NOMO-1 (cell line): Measurements from ENCODE around the gene IFNA17.
"Not testable (repeated sequence)": the region's sequence is repeated elsewhere in the genome, so short reads cannot be mapped to it uniquely, and the experiment has no call there.

ENCODE experiments used
- DNase-seq, 2 experiments: peaks; one replicate each; lab custom pipeline; 2025; ENCODE audit not compliant: unreplicated experiment in 2 of 2; lab: John Stamatoyannopoulos, UW

IFNA17 gene

DNA sequence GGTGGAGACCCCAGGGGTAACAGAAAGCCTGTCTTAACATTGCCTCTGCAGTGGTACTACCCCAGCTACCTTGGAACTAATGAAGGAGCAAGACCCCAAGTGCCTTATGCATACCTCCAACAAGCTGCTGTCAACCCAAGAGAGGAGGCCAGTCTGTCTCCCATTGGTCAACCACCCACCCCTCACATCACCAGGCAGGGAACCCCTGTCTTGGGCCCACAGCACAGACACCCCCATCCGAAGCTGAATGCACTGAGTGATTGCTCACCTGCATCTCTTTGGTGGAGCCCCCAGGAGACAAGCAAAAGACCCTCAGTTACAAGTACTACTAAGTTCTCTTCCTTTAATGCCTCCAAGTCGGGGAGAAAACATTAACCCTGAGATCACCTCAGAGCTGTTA is 15.9 kb downstream of the IFNA17 start:
- not testable (repeated sequence) for DNase-seq

DNA sequence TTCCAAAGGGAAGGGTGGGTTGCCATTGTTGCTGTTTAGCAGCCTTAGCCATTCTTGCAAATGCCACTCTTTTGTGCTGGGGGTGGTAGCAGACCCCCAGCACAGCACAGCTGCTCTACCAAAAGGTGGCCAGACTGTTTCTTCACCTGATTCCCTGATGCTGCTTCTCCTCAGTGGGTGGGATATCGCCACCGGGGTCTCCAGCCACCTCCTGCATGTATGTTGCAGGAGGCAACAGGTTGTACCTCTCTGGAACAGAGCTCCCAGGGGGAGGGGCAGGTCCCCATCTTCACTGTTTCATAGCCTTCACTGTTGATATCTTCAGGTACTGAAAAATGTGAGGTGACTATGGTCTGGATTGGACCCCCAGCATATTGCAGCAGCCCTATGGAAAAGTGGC is 17.2 kb downstream of the IFNA17 start:
- DNase-seq = not testable (repeated sequence)

DNA sequence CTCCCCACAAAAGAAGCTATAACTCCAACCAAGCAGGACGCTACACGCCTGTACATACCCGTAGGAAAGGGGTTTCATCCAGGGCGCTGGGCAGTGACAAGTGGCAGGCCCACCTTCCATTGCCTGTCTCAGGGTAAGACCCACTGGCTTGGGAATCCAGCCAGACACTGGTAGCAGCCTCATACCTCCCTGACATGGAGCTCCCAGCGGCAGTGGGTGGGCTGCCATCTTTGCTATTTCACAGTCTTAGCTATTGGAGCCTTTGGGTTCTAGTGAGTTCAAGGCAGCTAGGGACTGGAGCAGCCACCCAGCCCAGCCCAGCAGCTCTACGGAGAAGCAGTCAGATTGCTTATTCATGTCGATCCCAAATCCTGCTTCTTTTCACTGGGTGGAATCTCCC is 17.7 kb downstream of the IFNA17 start:
- DNase-seq = no peak

DNA sequence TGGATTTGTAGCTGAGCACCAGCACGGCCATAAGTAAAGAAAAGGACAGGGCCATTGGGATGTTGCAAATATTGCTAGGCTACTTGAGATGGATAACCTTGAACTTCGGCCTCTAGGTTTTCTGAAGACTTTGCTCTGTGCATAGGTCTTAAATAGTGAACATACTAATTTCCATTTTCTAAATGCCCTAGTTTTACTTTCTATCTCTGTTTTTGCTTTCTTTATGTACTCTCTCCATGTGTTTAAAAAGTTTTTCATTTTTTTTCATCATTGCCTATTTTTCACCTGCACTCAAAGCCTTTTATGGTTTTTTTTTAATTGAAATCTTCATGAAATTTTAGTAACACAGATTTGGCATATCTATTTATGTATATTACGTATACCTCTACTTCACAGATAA is 21.0 kb downstream of the IFNA17 start, which contains the start of gene IFNA10:
Gene IFNA10, minus strand, starts transcription at position 101 of the 400 bp plus-strand sequence. Its CDS starts 46 bp downstream, at position 55.
- not testable (repeated sequence) for DNase-seq

DNA sequence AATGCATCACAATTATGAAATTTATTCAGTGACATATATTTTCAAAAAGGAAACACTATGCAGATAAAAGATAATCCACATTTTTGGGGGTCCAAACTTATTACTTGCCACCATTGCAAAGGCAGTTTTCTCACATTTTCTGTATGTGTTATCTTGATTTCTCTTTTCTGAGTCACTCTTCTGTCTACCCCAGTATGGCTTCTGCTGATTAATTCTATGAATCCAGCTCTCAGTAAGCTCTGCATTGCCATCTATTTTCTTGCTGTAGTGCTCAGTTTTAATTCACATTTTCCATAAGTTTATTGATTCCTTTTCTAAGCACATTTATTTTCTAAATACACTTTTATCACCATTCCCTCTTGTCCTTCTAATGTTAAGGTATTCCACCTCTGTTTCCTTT is 22.8 kb downstream of the IFNA17 start:
- DNase-seq = no peak

DNA sequence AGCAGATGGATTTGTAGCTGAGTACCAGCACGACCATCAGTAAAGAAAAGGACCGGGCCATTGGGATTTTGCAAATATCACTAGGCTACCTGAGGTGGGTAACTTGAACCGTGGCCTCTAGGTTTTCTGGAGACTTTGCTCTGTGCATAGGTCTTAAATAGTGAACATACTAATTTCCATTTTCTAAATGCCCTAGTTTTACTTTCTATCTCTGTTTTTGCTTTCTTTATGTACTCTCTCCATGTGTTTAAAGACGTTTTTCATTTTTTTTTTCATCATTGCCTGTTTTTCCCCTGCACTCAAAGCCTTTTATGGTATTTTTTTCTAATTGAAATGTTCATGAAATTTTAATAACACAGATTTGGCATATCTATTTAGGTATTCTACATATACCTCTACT is 25.9 kb downstream of the IFNA17 start, which contains the start of gene IFNA7:
Gene IFNA7, minus strand, starts transcription at position 101 of the 400 bp plus-strand sequence. Its CDS starts 40 bp downstream, at position 61.
- DNase-seq = not testable (repeated sequence)

DNA sequence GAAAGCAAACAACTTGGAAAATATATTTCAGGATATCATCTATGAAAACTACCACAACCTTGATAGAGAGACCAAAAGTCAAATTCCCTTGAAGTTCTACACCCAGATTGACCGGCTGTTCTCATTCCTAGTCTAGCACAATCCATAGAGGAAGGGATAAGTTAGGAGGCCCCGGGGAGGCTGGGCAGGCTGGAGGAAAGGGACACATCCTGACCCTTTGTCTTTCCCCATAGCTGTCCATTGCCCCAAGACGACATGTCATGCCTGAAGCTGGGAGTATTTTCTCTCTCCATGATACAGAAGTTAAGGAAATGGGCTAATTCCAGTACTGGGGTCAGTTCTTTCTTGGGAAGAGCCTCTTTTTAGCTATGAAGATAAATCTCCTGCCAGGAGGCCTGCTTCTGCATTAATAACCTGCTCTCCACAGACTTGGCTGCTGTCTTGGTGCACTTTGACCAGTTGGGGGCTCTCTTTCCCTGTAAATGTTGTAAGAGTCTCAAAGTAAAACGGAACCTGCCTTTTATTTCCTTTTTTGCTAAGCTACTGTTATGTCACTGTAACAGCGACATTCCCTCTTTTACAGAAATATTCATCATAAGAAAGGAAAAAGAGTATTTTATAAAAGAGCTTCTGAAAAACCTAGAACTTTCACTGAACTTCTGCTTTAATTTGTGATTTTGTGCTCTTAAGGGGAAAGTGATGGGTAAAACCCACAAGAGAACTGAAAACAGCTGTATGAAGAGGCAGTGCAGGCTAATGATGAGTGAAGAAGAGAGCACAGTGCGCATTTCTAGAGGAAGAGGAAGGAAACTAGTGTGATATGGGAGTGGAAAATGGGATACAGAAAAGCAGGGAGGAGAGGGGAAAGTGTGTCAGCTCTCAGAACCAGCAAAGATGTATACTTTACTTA is 32.9 kb downstream of the IFNA17 start:
- DNase-seq = not testable (repeated sequence)

DNA sequence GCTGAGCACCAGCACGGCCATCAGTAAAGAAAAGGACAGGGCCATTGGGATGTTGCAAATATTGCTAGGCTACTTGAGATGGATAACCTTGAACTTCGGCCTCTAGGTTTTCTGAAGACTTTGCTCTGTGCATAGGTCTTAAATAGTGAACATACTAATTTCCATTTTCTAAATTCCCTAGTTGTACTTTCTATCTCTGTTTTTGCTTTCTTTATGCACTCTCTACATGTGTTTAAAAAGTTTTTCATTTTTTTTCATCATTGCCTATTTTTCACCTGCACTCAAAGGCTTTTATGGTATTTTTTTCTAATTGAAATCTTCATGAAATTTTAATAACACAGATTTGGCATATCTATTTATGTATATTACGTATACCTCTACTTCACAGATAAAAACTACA is 40.5 kb downstream of the IFNA17 start, which contains the start of gene IFNA4:
Gene IFNA4, minus strand, starts transcription at position 101 of the 400 bp plus-strand sequence. Its CDS starts 56 bp downstream, at position 45.
- DNase-seq = not testable (repeated sequence)

DNA sequence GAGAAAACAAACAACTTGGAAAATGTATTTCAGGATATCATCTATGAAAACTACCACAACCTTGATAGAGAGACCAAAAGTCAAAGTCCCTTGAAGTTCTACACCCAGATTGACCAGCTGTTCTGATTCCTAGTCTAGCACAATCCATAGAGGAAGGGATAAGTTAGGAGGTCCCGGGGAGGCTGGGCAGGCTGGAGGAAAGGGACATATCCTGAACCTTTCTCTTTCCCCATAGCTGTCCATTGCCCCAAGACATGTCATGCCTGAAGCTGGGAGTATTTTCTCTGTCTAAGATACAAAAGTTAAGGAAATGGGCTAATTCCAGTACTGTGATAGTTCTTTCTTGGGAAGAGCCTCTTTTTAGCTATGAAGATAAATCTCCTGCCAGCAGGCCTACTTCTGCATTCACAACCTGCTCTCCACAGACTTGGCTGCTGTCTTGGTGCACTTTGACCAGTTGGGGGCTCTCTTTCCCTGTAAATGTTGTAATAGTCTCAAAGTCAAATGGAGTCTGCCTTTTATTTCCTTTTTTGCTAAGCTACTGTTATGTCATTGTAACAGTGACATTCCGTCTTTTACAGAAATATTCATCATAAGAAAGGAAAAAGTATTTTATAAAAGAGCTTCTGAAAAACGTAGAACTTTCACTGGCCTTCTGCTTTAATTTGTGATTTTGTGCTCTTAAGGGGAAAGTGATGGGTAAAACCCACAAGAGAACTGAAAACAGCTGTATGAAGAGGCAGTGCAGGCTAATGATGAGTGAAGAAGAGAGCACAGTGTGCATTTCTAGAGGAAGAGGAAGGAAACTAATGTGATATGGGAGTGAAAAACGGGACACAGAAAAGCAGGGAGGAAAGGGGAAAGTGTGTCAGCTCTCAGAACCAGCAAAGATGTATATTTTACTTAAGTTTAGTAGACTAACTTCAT is 44.9 kb downstream of the IFNA17 start:
- DNase-seq = not testable (repeated sequence)
